H1 (cell line): ENCODE measurements around the gene TSPEAR. TPM values are rescaled to one million over a fixed set of nuclear protein-coding genes. Genes with fewer than 3 reads are reported as not detected.

Source experiments
- CTCF ChIP-seq, 3 experiments: IDR thresholded peaks; 1 replicate in 2 of 3; 2 replicates in 1 of 3; pipeline versions ENCODE4 v1.5.1 to v1.6.1; 2011; ENCODE audit warnings: low read length in 3 of 3, mild to moderate bottlenecking in 3 of 3, inconsistent platforms in 2 of 3, low read depth in 1 of 3, moderate library complexity in 1 of 3; ENCODE audit not compliant: insufficient read depth in 1 of 3; ENCODE audit errors: control extremely low read depth in 1 of 3
- HDAC2 ChIP-seq, 2 experiments: fragments of 300-600 bp in 1 of 2; sonication (generic) in 1 of 2; IDR thresholded peaks; 2 replicates each; pipeline ENCODE4 v1.6.1; 2011 to 2012; ENCODE audit warnings: low read depth in 2 of 2, low read length in 2 of 2, mild to moderate bottlenecking in 2 of 2, moderate library complexity in 2 of 2, borderline replicate concordance in 1 of 2, inconsistent platforms in 1 of 2
- SP2 ChIP-seq: IDR thresholded peaks from 2 replicates; pipeline ENCODE4 v1.6.1; 2012; ENCODE audit warnings: mild to moderate bottlenecking, low read length, inconsistent platforms
- SP4 ChIP-seq: IDR thresholded peaks from 2 replicates; pipeline ENCODE4 v1.6.1; 2012; ENCODE audit warnings: low read length, inconsistent platforms
- TCF12 ChIP-seq: IDR thresholded peaks from 2 replicates; pipeline ENCODE4 v1.6.1; 2011; ENCODE audit warnings: low read depth, mild to moderate bottlenecking, low read length
- polyA plus RNA-seq, 7 experiments: library from polyadenylated mRNA; depleted of rRNA in 3 of 7; stranded (reverse) in 5 of 7; unstranded in 2 of 7; fragments of >200 nt in 5 of 7; fragments of 200-250 nt in 2 of 7; gene quantifications; 1 replicate in 5 of 7; 2 replicates in 1 of 7; 4 replicates in 1 of 7; pipeline versions ENCODE4 v1.2.1 to v1.2.3, GENCODE V29; 2011 to 2013; ENCODE audit warnings: missing spikeins in 2 of 7, mixed read lengths in 2 of 7
- total RNA-seq: library from RNA; stranded (reverse); fragmentation: NEBNext Ultra II Directional; extraction: Animal tissue kit (Norgen Biotek cat#: 25700); gene quantifications from 2 replicates; pipeline ENCODE4 v1.2.1, GENCODE V29; 2021

TSPEAR gene
- total and polyA plus RNA-seq, 2 of the 8 experiments (the other 6 are each of a cell fraction or from before 2014, with no cell fraction given) = 0.58 to 0.89 TPM

DNA sequence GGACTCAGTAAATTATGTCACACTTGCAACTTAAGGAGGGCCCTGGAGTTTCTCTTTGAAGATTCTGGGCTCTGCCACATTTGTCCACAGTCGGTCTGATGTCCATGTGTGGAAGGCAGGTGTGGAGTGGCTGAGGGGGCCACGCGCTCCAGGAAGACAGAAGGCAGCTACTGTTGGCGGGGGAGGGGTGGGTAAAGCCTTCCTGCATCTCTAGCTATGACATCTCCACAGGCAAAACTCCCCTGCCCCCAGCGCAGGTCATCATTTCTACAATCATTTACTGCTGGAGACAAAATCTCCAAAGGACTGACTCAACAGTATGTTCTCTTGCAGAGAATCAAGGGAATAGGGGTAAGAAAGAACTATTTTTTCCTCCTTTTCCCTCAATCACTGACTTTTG lies 11.4 kb upstream of the TSPEAR start (continued):
- TF ChIP-seq HDAC2 (IDR thresholded peaks at IDR 0.05; ENCODE audit: borderline replicate concordance in 1 of 2, low read depth in 2 of 2, low read length in 2 of 2) (no peak), SP2 (no peak), TCF12 (no peak), CTCF (IDR thresholded peaks at IDR 0.05; ENCODE audit: control extremely low read depth in 1 of 3, insufficient read depth in 1 of 3, low read depth in 1 of 3, low read length in 3 of 3) (no peak), SP4 (no peak)
